Right ventricle myocardium inferior (tissue), 1 donor: ENCODE data around the gene ACAP1. TPM values are rescaled to one million over a fixed set of nuclear protein-coding genes. Genes with fewer than 3 reads are reported as not detected.
A peak's percentile ranks its signal among the peaks of the same experiment; 100 is the strongest.

Experiments used
- ATAC-seq: fragments of 200-7000 bp; cut with Tn5 transposase; one replicate; pipeline ENCODE4 v1.9.1; 2020; ENCODE audit warnings: mild to moderate bottlenecking, moderate library complexity
- DNase-seq: peaks from one replicate; pipeline ENCODE4 v3.0.0; 2021; ENCODE audit errors: missing footprints
- intact Hi-C: fragments of 100-400 bp; cut with DNase I; formaldehyde crosslinking; loops from one replicate; pipeline ENCODE4 v1.11.0; 2022
- total RNA-seq: library from RNA; stranded (reverse); fragmentation: NEBNext Ultra II Directional; extraction: Animal tissue kit (Norgen Biotek cat#: 25700); gene quantifications from one replicate; pipeline ENCODE4 v1.2.1, GENCODE V29; 2021
- donor health status: DM: no; HTN: yes; CAD: no; lungs with severe emphysema.

ACAP1 gene
- total RNA-seq, 1 donor from 2014 or later: 14.0 TPM

DNA sequence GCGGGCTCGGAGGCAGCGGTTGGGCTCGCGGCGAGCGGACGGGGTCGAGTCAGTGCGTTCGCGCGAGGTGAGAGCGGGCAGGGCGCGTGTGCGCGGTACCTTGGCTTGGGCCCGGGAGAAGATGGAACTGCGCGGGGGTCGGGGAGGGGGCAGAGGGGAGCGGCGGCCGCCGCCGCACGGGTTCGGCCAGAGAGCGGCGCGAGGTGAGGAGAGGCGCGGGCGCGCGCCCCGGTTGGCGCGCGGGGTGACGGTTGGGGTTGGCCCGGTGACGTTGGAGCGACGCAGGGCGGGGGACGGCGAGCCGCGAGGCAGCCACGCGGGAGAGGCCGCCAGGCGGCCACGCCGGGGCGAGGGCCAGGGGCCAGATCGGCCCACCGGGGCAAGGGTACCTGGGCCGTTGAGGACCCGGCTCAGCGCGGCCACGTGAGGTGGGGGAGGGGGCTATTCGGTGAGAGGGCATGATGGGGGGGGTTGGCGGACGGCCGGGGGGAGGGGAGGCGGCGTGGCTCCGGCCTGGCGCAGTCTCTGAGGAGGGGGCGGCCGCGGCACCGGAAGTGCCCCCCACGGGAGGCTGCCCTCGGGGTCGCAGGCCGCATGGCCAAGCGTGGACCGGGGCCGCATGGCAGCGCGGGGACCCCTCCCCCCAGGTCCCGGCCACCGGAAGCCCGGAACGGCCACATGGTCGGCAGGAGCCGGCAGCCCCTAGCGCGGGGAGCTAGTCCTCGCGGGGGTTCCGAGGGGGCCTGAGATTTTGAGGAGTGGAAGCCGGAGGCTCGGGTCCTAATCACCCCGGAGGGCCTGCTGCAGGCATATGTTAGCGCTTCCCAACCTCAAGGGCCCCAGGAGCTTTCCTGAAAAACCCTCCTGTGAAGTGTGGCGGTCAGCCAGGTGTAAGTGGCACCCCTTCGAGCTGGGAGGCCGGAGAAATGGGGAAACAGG, 28.4 kb upstream of the ACAP1 start:
- ATAC-seq: peak; percentile 12
- DNase-seq: no peak
- intact Hi-C loops: loop anchor here (5.0 kb wide), 1 partner anchor 66 kb away; the partner anchor contains the start of gene GABARAP

DNA sequence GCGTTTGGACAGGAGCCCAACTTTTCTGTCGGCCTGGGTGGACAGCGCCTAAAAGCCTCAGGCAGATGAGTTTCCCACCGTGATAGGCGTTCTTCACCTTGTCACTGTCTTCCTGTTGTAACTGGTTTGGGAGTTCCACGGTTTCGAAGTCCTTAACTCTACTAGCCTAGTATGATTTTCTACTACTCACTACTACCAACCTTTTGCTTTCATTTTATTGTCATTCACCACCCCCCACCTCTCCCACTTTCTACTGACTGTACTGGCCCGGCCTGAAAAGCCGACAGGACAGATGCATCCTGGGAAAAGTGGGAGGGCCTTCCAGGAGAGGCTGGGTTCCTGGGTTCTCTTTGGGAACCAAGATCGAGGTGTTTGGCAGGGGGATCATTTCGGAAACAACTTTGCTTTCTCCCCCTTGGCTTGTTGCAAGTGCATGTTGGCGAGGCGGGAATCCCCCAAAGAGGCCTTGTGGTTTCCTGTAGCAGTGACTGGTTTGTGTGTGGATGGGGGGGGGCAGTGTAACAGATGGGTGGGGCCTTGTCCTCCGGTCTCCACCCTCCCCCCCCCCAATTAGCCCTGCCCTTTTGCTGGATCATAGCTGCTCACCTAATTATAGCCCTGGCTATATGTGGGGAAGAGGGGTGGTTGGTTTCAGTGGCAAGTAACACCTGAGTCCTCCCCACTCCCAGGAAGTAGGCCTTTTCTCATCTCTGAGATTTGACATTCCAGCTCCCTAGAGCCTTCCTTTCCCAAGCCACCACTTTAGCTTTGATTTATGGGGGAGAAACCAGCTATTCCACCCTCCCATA, 27.5 kb upstream of the ACAP1 start:
- ATAC-seq: no peak
- no peak for DNase-seq
- intact Hi-C loops: loop anchor here (5.0 kb wide), 1 partner anchor 67 kb away; the partner anchor contains the start of gene GABARAP

DNA sequence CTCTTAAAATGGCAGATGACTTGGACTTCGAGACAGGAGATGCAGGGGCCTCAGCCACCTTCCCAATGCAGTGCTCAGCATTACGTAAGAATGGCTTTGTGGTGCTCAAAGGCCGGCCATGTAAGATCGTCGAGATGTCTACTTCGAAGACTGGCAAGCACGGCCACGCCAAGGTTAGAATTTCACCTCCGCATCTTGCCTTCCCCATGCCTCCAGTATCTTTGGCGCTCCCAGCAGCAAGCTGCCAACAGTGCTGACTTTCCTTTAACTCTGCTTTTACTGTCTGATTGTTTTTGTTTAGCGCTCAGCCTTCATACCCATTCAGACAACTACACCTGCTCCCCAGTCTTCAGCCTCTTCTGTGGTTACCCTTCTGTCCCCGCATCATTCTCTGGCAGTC, 26.7 kb upstream of the ACAP1 start:
- intact Hi-C loops: loop anchor here (5.0 kb wide), 1 partner anchor 67 kb away; the partner anchor contains the start of gene GABARAP
- ATAC-seq (no peak), DNase-seq (no peak)

GRCh38 chr17:7311110-7311705, 25.1 kb upstream of the ACAP1 start:
- intact Hi-C loops: no loop called here
- DNase-seq (no peak), ATAC-seq (no peak)

DNA sequence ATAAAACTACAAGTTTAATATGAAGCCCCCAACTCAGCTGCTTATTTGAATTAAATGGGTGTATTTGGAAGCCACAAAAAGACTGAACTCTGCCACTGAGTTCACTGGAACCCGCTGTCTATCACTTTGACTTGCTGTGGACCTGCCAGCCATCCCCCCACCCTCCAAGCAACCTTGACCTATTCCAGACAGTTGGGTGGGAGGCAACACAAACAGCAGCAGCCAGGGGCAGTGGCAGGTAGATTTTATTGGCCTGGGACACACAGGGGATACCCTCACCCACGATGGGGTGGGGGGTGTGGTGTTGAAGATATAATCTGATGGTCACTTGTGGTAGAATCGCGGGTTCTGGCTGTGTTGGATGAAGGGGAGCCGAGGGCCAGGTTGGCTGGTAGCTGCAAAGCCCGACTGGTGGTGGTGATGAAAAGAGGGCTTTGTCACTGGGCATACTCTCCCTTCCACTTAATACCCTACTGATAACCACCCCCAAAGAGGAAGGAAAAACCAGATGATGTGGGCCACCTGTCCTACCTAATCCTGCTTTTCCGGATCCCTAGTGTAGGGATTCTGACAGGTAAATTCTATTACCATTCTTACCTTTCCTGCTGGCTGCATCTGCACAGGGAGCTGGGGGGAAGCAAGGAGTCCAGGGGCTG, 23.8 kb upstream of the ACAP1 start:
- DNase-seq (no peak), ATAC-seq (no peak)

DNA sequence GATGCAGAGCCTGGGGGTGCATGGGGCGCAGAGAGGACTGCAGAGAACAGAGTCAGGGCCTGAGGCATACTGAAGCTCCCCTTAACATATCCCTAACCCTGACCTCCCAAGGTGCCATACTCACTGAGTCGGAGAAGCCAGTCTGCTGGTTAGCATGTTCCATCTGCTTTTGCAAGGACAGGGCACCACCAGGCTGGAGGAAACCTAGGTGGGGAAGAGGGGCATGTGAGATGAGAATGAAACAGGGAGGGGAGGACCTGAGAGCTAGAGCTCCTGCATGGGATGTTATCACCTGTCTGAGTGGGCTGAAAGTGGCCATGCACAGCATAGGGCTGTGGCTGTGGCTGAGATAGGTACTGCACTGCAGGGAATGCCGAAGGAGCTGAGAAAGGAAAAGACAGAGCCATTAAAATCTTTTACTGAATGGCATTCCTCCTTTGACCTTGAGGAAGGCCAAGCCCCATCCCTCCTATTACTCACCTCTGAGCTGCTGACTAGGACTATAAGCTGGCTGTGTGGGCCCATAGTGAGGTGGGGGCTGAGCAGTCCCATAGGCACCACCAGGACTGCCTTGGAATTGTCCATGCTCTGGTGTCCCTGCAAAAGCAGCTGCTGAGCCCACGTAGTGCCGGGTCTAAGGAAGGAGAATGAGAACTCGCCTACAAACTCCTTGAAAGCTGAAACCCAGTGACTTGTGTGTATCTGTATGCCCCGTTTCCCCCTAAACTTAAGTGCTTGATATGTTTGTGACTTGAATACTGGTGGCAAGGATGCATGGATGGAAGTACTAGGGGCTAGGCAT, 23.0 kb upstream of the ACAP1 start:
- ATAC-seq (no peak), DNase-seq (no peak)
- intact Hi-C loops: no loop called here

More for the DNA sequence above, 23.8 kb upstream of the ACAP1 start:
- intact Hi-C loops: no loop called here

GRCh38 chr17:7313890-7314718, 22.2 kb upstream of the ACAP1 start:
- DNase-seq (no peak), ATAC-seq (no peak)
- intact Hi-C loops: no loop called here

- DNase-seq (peak; percentile 98), ATAC-seq (peak; percentile 86)
- intact Hi-C loops: loop anchor here (1.0 to 5.0 kb wide), 2 partner anchors 14 to 77 kb away; partner anchors contain the start of genes NEURL4 and PLSCR3
Measured at GRCh38 chr17:7314719-7315569, 21.4 kb upstream of the ACAP1 start, which contains the start of gene GPS2. Gene GPS2 (minus strand): TSS chr17:7315360. CDS start chr17:7315052, 308 bp downstream.

DNA sequence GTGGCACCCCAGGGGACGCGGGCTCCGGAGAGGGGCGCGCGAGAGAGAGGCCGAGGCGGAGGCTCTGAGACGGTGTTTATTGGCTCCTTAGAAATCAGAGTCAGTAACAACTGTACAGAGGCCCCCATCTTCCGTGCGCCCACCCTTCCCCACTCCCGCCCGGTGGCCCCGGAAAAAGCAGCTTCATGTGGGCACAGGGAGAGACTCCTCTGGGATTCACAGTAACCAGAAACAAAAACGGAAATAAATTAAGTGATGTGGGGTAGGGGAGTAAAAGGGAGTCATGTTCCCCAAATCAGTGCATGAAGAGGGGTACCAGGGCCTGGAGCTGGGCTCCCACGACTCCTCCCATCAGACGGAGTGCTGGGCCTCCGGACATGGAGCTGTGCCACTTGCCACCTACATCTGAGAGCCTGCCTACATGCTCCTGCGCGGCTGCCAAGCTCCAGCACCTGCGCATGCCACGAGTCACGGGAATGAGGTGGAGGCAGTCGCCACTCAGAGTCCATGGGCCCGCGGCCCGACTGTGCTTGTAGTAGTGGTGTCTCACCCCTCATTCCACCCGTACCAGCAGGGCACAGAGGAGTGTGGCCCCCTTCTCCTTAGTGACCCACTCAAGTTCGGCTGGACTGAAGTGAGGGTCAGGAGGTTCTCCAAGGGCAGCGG, 20.6 kb upstream of the ACAP1 start:
- ATAC-seq: no peak
- intact Hi-C loops: loop anchor here (1.0 to 5.0 kb wide), 2 partner anchors 14 to 77 kb away; partner anchors contain the start of genes NEURL4 and PLSCR3
- DNase-seq: no peak

DNA sequence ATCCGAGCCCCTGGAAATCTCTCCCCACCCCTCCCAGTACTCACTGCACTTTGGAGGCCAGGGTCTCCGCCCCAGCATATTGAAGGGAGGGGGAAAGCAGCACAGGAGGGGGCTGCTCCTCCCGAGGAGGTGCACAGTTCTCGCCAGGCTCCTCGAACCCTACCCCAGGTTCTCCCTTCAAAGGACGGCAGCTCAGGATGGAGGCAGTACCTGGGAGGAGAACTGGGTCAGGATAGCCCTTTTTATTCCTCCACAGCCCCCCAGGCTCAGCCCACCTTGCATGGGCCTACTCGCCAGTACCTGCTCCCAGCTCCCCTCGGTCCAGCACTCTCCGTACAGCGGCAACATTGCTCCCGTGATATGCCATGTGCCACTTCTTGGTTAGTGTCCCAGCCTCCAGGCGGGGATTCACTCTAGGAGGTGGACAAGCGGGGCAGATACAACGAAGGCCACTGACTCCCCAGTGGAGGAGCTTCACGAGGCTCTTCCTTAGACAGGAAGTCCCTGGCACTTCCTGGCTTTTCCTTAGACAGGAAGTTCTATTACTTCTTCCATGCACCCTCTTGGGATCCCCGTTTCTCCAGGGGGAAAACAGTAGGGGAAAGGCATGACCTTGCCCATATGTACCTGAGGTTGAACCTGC, 19.0 kb upstream of the ACAP1 start:
- ATAC-seq (no peak), DNase-seq (no peak)
- intact Hi-C loops: loop anchor here (5.0 kb wide), 1 partner anchor 75 kb away; the partner anchor contains the start of gene PLSCR3

DNA sequence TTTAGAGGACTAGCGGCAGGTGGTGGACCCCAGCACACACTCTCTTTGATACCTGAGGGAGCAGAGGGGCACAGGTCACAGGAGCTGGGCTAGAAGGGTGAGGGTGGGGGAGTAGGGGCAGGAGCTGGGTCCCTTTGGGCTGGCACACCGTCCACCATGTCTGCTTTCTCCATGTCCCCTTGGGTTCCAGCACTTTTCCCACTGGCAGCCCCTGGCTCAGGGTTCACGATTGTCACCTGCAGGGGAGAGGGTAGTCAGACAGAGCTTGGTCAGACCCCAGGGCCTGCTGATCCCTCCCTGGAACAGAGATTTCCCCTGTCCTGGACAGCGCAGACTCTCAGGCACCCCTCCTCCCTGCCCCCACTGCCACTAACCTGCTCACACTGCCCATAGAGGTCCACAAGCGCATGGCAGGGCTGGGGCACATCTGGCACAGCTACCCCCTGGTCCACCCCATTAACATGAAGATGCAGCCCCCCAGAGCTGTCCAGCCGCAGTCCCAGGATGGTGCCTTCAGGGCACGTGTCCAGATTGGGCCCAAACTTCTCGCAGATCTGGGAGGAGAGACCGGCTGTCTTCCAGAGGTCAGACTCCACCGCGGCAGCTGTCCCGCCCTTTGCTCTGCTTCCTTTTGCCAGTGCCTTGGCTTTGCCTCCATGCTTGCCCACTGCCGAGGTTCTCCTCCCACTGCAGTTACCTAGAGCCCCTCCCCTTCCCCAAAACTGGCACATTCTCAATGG, 18.0 kb upstream of the ACAP1 start:
- intact Hi-C loops: loop anchor here (5.0 kb wide), 1 partner anchor 74 kb away; the partner anchor contains the start of gene PLSCR3
- no peak for DNase-seq
- ATAC-seq: no peak

DNA sequence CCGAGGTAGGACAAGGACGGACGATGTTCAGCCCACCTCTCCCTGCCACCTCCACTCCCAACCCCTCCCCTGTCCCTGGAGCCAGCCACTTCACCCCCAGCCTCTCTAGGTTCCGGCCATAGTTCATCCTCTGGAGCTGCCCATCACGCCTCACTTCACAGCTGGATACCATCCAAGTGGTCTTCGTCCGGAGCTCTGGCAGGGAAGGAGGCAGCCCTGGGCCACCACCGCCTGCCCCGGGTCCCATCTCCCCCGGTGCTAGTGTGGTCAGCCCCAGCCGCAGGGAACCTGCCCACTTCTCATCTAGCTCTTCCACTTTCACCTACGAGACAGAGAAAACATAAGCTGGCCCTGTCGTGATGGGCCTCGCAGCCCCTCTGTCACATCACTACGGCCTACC, 14.9 kb upstream of the ACAP1 start:
- ATAC-seq (no peak), DNase-seq (peak; percentile 33)
- intact Hi-C loops: loop anchor here (10.0 kb wide), 1 partner anchor 263 kb away; the partner anchor contains the start of gene MPDU1

DNA sequence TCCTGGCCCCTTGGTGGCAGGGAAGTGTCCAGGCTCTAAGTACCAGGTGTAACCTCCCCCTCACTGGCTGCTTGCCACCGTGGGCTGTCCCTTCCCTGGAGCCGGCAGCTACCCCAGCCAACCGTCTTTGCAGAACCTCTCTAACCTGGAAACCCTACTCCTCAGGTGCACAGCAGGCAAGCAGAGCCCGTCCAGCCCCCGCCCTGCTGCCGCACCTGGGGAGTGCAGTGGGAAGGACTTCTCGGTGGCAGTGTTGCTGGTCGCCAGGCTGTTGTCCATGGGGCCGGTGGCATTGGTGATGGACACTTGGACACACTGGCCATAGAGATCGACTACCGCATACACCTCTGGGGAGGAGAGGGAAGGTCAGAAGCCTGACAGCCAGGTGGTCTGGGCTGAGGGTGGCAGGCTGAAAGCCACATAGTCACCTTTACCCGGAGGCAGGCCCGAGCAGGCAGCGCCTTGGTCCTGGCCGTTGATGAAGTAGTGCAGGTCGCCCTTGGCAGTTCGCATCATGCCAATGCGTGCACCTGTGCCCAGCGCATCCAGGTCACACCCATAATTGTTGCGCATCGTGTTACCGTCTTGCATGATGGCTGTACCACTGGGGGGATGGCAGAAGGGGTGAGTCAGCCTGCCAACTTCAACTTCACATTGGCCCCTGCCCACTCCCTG, 13.7 kb upstream of the ACAP1 start:
- intact Hi-C loops: loop anchor here (10.0 kb wide), 1 partner anchor 262 kb away; the partner anchor contains the start of gene MPDU1
- no peak for ATAC-seq
- peak; percentile 27 for DNase-seq
